Uterus (tissue), 4 donors: ENCODE data around the gene PAN3. TPM values are rescaled to one million over a fixed set of nuclear protein-coding genes. Genes with fewer than 3 reads are reported as not detected.

ENCODE experiments used
- DNase-seq, 2 donors: peaks; one replicate each; pipeline ENCODE4 v3.0.0-alpha.2; 2019 to 2020
- H3K27ac ChIP-seq, 2 donors: fragments of 200-600 bp; sonication (generic); 1 replicate in 1 of 2; 2 replicates in 1 of 2; pipeline ENCODE4 v1.5.1; 2016 to 2018
- H3K27me3 ChIP-seq, 2 donors: fragments of 200-600 bp; sonication (generic); one replicate each; pipeline ENCODE4 v1.5.1; 2018 to 2019; ENCODE audit warnings: control low read depth in 1 of 2
- H3K36me3 ChIP-seq, 2 donors: fragments of 200-600 bp; sonication (generic); one replicate each; pipeline ENCODE4 v1.5.1; 2019; ENCODE audit warnings: control low read depth in 1 of 2
- H3K4me1 ChIP-seq, 2 donors: fragments of 200-600 bp; sonication (generic); one replicate each; pipeline ENCODE4 v1.5.1; 2018 to 2019; ENCODE audit warnings: control low read depth in 1 of 2
- H3K4me3 ChIP-seq, 2 donors: fragments of 200-600 bp; sonication (generic); 1 replicate in 1 of 2; 2 replicates in 1 of 2; pipeline ENCODE4 v1.5.1; 2018 to 2019; ENCODE audit warnings: mild to moderate bottlenecking in 1 of 2
- H3K9me3 ChIP-seq, 2 donors: fragments of 200-600 bp; sonication (generic); one replicate each; pipeline ENCODE4 v1.5.1; 2019; ENCODE audit warnings: control low read depth in 1 of 2
- CTCF ChIP-seq, 4 experiments: fragments of 200-600 bp in 2 of 4; fragments of 450-650 bp in 2 of 4; sonication (generic) in 2 of 4; IDR thresholded peaks; one replicate each; pipeline ENCODE4 v1.5.1; 2016 to 2019; ENCODE audit warnings: antibody characterized with exemption in 4 of 4, mild to moderate bottlenecking in 2 of 4, moderate library complexity in 1 of 4
- POLR2A ChIP-seq, 2 donors: fragments of 450-650 bp; IDR thresholded peaks; one replicate each; pipeline ENCODE4 v1.6.1; 2016; ENCODE audit warnings: antibody characterized with exemption in 2 of 2, mild to moderate bottlenecking in 1 of 2, moderate library complexity in 1 of 2
- intact Hi-C: fragments of 100-400 bp; cut with DNase I; formaldehyde crosslinking; loops from one replicate; pipeline ENCODE4 v1.15.1; 2023; ENCODE audit warnings: low total_unique reads
- total RNA-seq, 4 donors: library from RNA; depleted of rRNA in 3 of 4; stranded (reverse); fragments of >200 nt in 3 of 4; gene quantifications; one replicate each; pipeline versions ENCODE4 v1.1.0 to v1.2.4, GENCODE V29; 2014 to 2023
- donor health status: DM: yes; HTN: yes; CAD: no.

Gene PAN3
- total RNA-seq, 4 donors from 2014 or later: 17.4 to 61.4 (median 48.2) TPM

- intact Hi-C loops: no loop called here
- no peak for TF ChIP-seq CTCF (IDR thresholded peaks at IDR 0.05)
- no peak for TF ChIP-seq POLR2A (IDR thresholded peaks at IDR 0.05)
- no peaks in the 10 kb centered on the region for H3K36me3 ChIP-seq
- H3K9me3 ChIP-seq: no peaks in the 10 kb centered on the region
- peaks cover 0 to 8% of the 10 kb centered on the region in 2 donors for H3K4me1 ChIP-seq
- no peak overlapping the region for H3K27ac ChIP-seq
- DNase-seq: no peak
- H3K27me3 ChIP-seq: no peaks in the 10 kb centered on the region
- H3K4me3 ChIP-seq: no peak overlapping the region
Observed at GRCh38 chr13:28145049-28145448, 6.7 kb downstream of the PAN3 start.

- intact Hi-C loops: no loop called here
- H3K9me3 ChIP-seq: no peaks in the 10 kb centered on the region
- no peak overlapping the region for H3K4me3 ChIP-seq
- H3K4me1 ChIP-seq: peaks cover 0 to 8% of the 10 kb centered on the region in 2 donors
- TF ChIP-seq CTCF (IDR thresholded peaks at IDR 0.05) (no peak), POLR2A (IDR thresholded peaks at IDR 0.05) (no peak)
- H3K27ac ChIP-seq: no peak overlapping the region
- H3K36me3 ChIP-seq: no peaks in the 10 kb centered on the region
- no peaks in the 10 kb centered on the region for H3K27me3 ChIP-seq
- no peak for DNase-seq
Observed at GRCh38 chr13:28147495-28147894, 9.2 kb downstream of the PAN3 start.

GRCh38 chr13:28159057-28159456 lies 20.7 kb downstream of the PAN3 start:
- no peaks in the 10 kb centered on the region for H3K36me3 ChIP-seq
- TF ChIP-seq CTCF (IDR thresholded peaks at IDR 0.05): no peak
- no peak for TF ChIP-seq POLR2A (IDR thresholded peaks at IDR 0.05)
- no peaks in the 10 kb centered on the region for H3K27me3 ChIP-seq
- H3K27ac ChIP-seq: no peak overlapping the region
- H3K4me1 ChIP-seq: no peaks in the 10 kb centered on the region
- no peaks in the 10 kb centered on the region for H3K9me3 ChIP-seq
- intact Hi-C loops: no loop called here
- no peak for DNase-seq
- H3K4me3 ChIP-seq: no peak overlapping the region

GRCh38 chr13:28161370-28161769 lies 23.0 kb downstream of the PAN3 start:
- intact Hi-C loops: no loop called here
- no peak overlapping the region for H3K27ac ChIP-seq

GRCh38 chr13:28163587-28163986 lies 25.2 kb downstream of the PAN3 start:
- Histone ChIP-seq H3K27me3 (no peaks in the 10 kb centered on the region), H3K4me1 (no peaks in the 10 kb centered on the region), H3K4me3 (no peak overlapping the region), H3K36me3 (no peaks in the 10 kb centered on the region), H3K9me3 (no peaks in the 10 kb centered on the region), H3K27ac (no peak overlapping the region)
- intact Hi-C loops: no loop called here
- no peak for DNase-seq
- TF ChIP-seq CTCF (IDR thresholded peaks at IDR 0.05) (no peak), POLR2A (IDR thresholded peaks at IDR 0.05) (no peak)

More at GRCh38 chr13:28161370-28161769, 23.0 kb downstream of the PAN3 start:
- H3K9me3 ChIP-seq: no peaks in the 10 kb centered on the region
- DNase-seq: no peak
- no peaks in the 10 kb centered on the region for H3K36me3 ChIP-seq
- TF ChIP-seq POLR2A (IDR thresholded peaks at IDR 0.05): no peak
- no peaks in the 10 kb centered on the region for H3K27me3 ChIP-seq
- no peak overlapping the region for H3K4me3 ChIP-seq
- no peaks in the 10 kb centered on the region for H3K4me1 ChIP-seq

GRCh38 chr13:28166257-28166656 lies 27.9 kb downstream of the PAN3 start:
- Histone ChIP-seq H3K9me3 (no peaks in the 10 kb centered on the region), H3K27ac (no peak overlapping the region), H3K36me3 (no peaks in the 10 kb centered on the region), H3K4me3 (no peak overlapping the region), H3K4me1 (no peaks in the 10 kb centered on the region), H3K27me3 (no peaks in the 10 kb centered on the region)
- intact Hi-C loops: no loop called here
- no peak for TF ChIP-seq CTCF (IDR thresholded peaks at IDR 0.05)
- no peak for DNase-seq
